Lung (tissue), 12 donors: Measurements from ENCODE around the gene RPUSD4. TPM values are rescaled to one million over a fixed set of nuclear protein-coding genes. Genes with fewer than 3 reads are reported as not detected.

Experiments used
- ATAC-seq: fragments of 200-7000 bp; cut with Tn5 transposase; one replicate; pipeline ENCODE4 v1.9.1; 2020; ENCODE audit warnings: moderate number of reproducible peaks; ENCODE audit not compliant: insufficient read depth, low FRiP score
- DNase-seq, 3 donors: peaks; one replicate each; pipeline ENCODE4 v3.0.0-alpha.2; 2013 to 2017
- H3K27ac ChIP-seq, 2 donors: one replicate each; pipeline ENCODE4 v1.5.1; 2013; ENCODE audit warnings: mild to moderate bottlenecking in 2 of 2, moderate library complexity in 2 of 2, control low read depth in 1 of 2, inconsistent platforms in 1 of 2, low read depth in 1 of 2, low read length in 1 of 2
- H3K27me3 ChIP-seq, 3 donors: one replicate each; pipeline ENCODE4 v1.5.1; 2013; ENCODE audit warnings: low read length in 2 of 3; ENCODE audit not compliant: control insufficient read depth in 3 of 3, insufficient read depth in 3 of 3
- H3K36me3 ChIP-seq, 4 donors: one replicate each; pipeline ENCODE4 v1.5.1; 2013; ENCODE audit warnings: low read length in 4 of 4, mild to moderate bottlenecking in 1 of 4, moderate library complexity in 1 of 4; ENCODE audit not compliant: control insufficient read depth in 4 of 4, insufficient read depth in 4 of 4
- H3K4me1 ChIP-seq, 5 donors: one replicate each; pipeline ENCODE4 v1.5.1; 2013; ENCODE audit warnings: low read length in 5 of 5, mild to moderate bottlenecking in 2 of 5, moderate library complexity in 1 of 5; ENCODE audit not compliant: control insufficient read depth in 5 of 5, insufficient read depth in 5 of 5
- H3K4me3 ChIP-seq: one replicate; pipeline ENCODE4 v1.5.1; 2013; ENCODE audit warnings: mild to moderate bottlenecking, control low read depth, moderate library complexity
- H3K9ac ChIP-seq, 2 donors: one replicate each; pipeline ENCODE4 v1.5.1; 2013; ENCODE audit warnings: low read length in 2 of 2, control low read depth in 1 of 2; ENCODE audit not compliant: insufficient read depth in 1 of 2
- H3K9me3 ChIP-seq, 4 donors: one replicate each; pipeline ENCODE4 v1.5.1; 2013; ENCODE audit warnings: low read length in 3 of 4, mild to moderate bottlenecking in 1 of 4, moderate library complexity in 1 of 4; ENCODE audit not compliant: control insufficient read depth in 4 of 4, insufficient read depth in 3 of 4
- CTCF ChIP-seq: IDR thresholded peaks from 2 replicates; pipeline ENCODE4 v1.5.1; 2012; ENCODE audit warnings: mild to moderate bottlenecking; ENCODE audit errors: control extremely low read depth, extremely low read depth
- WGBS, 2 donors: extraction: QIAGEN DNeasy Blood & Tissue Kit; methylation state at CpG; one replicate each; pipeline ENCODE4 v1.1.7; 2013; 5-methylcytosine and 5-hydroxymethylcytosine counted together
- polyA plus RNA-seq, 2 donors: library from polyadenylated mRNA; stranded (reverse); fragments of 200-250 nt; gene quantifications; one replicate each; pipeline ENCODE4 v1.2.1, GENCODE V29; 2013
- total RNA-seq, 2 donors: library from RNA; depleted of rRNA in 1 of 2; stranded (reverse); fragments of >200 nt in 1 of 2; gene quantifications; one replicate each; pipeline ENCODE4 v1.2.1, GENCODE V29; 2014 to 2021
- donor health status: control.
- donor health status: control.
- donor health status: Bipolar disorder and iron deficiency.
- donor health status: healthy.
- donor health status: DM: yes; HTN: yes; CAD: no.

Gene RPUSD4
- total and polyA plus RNA-seq, 4 donors = 13.3 to 27.8 (median 19.8) TPM

GRCh38 chr11:126160345-126161022, 51.0 kb downstream of the RPUSD4 start:
- Histone ChIP-seq H3K4me3 (no peak overlapping the region), H3K27me3 (no peaks in the 10 kb centered on the region), H3K27ac (no peak overlapping the region), H3K9ac (no peak overlapping the region), H3K4me1 (peaks cover 0 to 46% (median 15%) of the 10 kb centered on the region in 5 donors), H3K36me3 (no peaks in the 10 kb centered on the region), H3K9me3 (peaks cover 0 to 2% (median 0%) of the 10 kb centered on the region in 4 donors)
- no peak for TF ChIP-seq CTCF
- peak; percentile 68 to 89 (median 86) for DNase-seq
- WGBS, 2 donors = 84 to 87% methylated on average over 18 of the region's 18 CpGs
- no peak for ATAC-seq

- H3K36me3 ChIP-seq = no peaks in the 10 kb centered on the region
- WGBS, 2 donors = 91 to 92% methylated on average over 19 of the region's 19 CpGs
- TF ChIP-seq CTCF = no peak
- H3K9me3 ChIP-seq = peaks cover 0 to 2% (median 0%) of the 10 kb centered on the region in 4 donors
- H3K9ac ChIP-seq = no peak overlapping the region
- DNase-seq (no peak), ATAC-seq (no peak)
- no peak overlapping the region for H3K27ac ChIP-seq
- H3K4me1 ChIP-seq = peaks cover 0 to 43% (median 12%) of the 10 kb centered on the region in 5 donors
- H3K27me3 ChIP-seq = no peaks in the 10 kb centered on the region
- H3K4me3 ChIP-seq = no peak overlapping the region
Observed at GRCh38 chr11:126159719-126160344, 51.6 kb downstream of the RPUSD4 start.

- Histone ChIP-seq H3K4me1 (peaks cover 0 to 48% (median 15%) of the 10 kb centered on the region in 5 donors), H3K9ac (no peak overlapping the region), H3K36me3 (no peaks in the 10 kb centered on the region), H3K27me3 (no peaks in the 10 kb centered on the region), H3K27ac (no peak overlapping the region), H3K9me3 (peaks cover 0 to 2% (median 0%) of the 10 kb centered on the region in 4 donors), H3K4me3 (no peak overlapping the region)
- 77 to 79% methylated on average over 8 of the region's 8 CpGs for WGBS, 2 donors
- no peak for DNase-seq
- no peak for ATAC-seq
- no peak for TF ChIP-seq CTCF
Observed at GRCh38 chr11:126158054-126158791, 53.2 kb downstream of the RPUSD4 start.
